Loucy (cell line): ENCODE data around the gene SDK1.
"Not testable (repeated sequence)": the region's sequence is repeated elsewhere in the genome, so short reads cannot be mapped to it uniquely, and the experiment has no call there.

Experiments used
- CTCF ChIP-seq: fragments of 200-600 bp; sonication (generic); conservative IDR thresholded peaks from 2 replicates; pipeline ENCODE4 v1.5.1; 2014; ENCODE audit warnings: mild to moderate bottlenecking, antibody characterized with exemption, low read length
- EZH2phosphoT487 ChIP-seq: fragments of 200-600 bp; IDR thresholded peaks from 2 replicates; pipeline ENCODE4 v1.6.1; 2018; ENCODE audit warnings: antibody characterized with exemption, mild to moderate bottlenecking, moderate library complexity, borderline replicate concordance

- TF ChIP-seq CTCF, EZH2phosphoT487: not testable (repeated sequence)
Observed at GRCh38 chr7:3582145-3582544, 281.1 kb downstream of the SDK1 start.
